Measurements from ENCODE around the gene PIAS2. TPM values are rescaled to one million over a fixed set of nuclear protein-coding genes. Genes with fewer than 3 reads are reported as not detected.
"Not testable (repeated sequence)": the region's sequence is repeated elsewhere in the genome, so short reads cannot be mapped to it uniquely, and the experiment has no call there.

PIAS2 gene
- total RNA-seq, 1 donor from 2014 or later, result 13.7 TPM

GRCh38 chr18:46833899-46834298 is 83.4 kb downstream of the PIAS2 start:
- ATAC-seq, result no peak

GRCh38 chr18:46832849-46833248 is 84.5 kb downstream of the PIAS2 start:
- DNase-seq (ENCODE audit: low spot score) (no peak), ATAC-seq (peak; percentile 57)

More at GRCh38 chr18:46833899-46834298, 83.4 kb downstream of the PIAS2 start:
- DNase-seq (ENCODE audit: low spot score), result no peak

GRCh38 chr18:46832422-46832821 is 84.9 kb downstream of the PIAS2 start:
- DNase-seq (ENCODE audit: low spot score); ATAC-seq: not testable (repeated sequence)

GRCh38 chr18:46831434-46831833 is 85.9 kb downstream of the PIAS2 start:
- DNase-seq (ENCODE audit: low spot score) (no peak), ATAC-seq (peak; percentile 63)

- DNase-seq (ENCODE audit: low spot score) (no peak), ATAC-seq (no peak)
Observed at GRCh38 chr18:46830633-46831032, 86.7 kb downstream of the PIAS2 start.

GRCh38 chr18:46829947-46830346 is 87.4 kb downstream of the PIAS2 start:
- ATAC-seq, result no peak

GRCh38 chr18:46829531-46829930 is 87.8 kb downstream of the PIAS2 start:
- ATAC-seq (no peak), DNase-seq (ENCODE audit: low spot score) (no peak)

More at GRCh38 chr18:46829947-46830346, 87.4 kb downstream of the PIAS2 start:
- DNase-seq (ENCODE audit: low spot score), result no peak

- no peak for DNase-seq (ENCODE audit: low spot score)
- no peak for ATAC-seq
Observed at GRCh38 chr18:46821856-46822711, 95.2 kb downstream of the PIAS2 start.

GRCh38 chr18:46820863-46821262 is 96.4 kb downstream of the PIAS2 start:
- ATAC-seq (no peak), DNase-seq (ENCODE audit: low spot score) (no peak)

- ATAC-seq (no peak), DNase-seq (ENCODE audit: low spot score) (no peak)
Observed at GRCh38 chr18:46815661-46816060, 101.6 kb downstream of the PIAS2 start.

GRCh38 chr18:46814399-46814798 is 102.9 kb downstream of the PIAS2 start:
- ATAC-seq, result no peak
- DNase-seq (ENCODE audit: low spot score), result no peak

- ATAC-seq (no peak), DNase-seq (ENCODE audit: low spot score) (no peak)
Observed at GRCh38 chr18:46812311-46812710, 105.0 kb downstream of the PIAS2 start.

- DNase-seq (ENCODE audit: low spot score), result no peak
- no peak for ATAC-seq
Observed at GRCh38 chr18:46810481-46811000, 106.8 kb downstream of the PIAS2 start.

- ATAC-seq, result no peak
- DNase-seq (ENCODE audit: low spot score), result no peak
Observed at GRCh38 chr18:46809145-46809544, 108.2 kb downstream of the PIAS2 start.

- DNase-seq (ENCODE audit: low spot score); ATAC-seq: not testable (repeated sequence)
Observed at GRCh38 chr18:46795945-46796344, 121.4 kb downstream of the PIAS2 start.

- ATAC-seq (no peak), DNase-seq (ENCODE audit: low spot score) (no peak)
Observed at GRCh38 chr18:46794607-46795006, 122.7 kb downstream of the PIAS2 start.

- DNase-seq (ENCODE audit: low spot score) (no peak), ATAC-seq (peak; percentile 32)
Observed at GRCh38 chr18:46793565-46793964, 123.7 kb downstream of the PIAS2 start.

GRCh38 chr18:46789088-46789487 is 128.2 kb downstream of the PIAS2 start:
- ATAC-seq (no peak), DNase-seq (ENCODE audit: low spot score) (no peak)

GRCh38 chr18:46787674-46788073 is 129.6 kb downstream of the PIAS2 start:
- DNase-seq (ENCODE audit: low spot score) (no peak), ATAC-seq (no peak)

GRCh38 chr18:46772357-46772756 is 144.9 kb downstream of the PIAS2 start:
- ATAC-seq, result no peak
- no peak for DNase-seq (ENCODE audit: low spot score)

GRCh38 chr18:46771141-46771540 is 146.2 kb downstream of the PIAS2 start:
- ATAC-seq (no peak), DNase-seq (ENCODE audit: low spot score) (no peak)

GRCh38 chr18:46770708-46771107 is 146.6 kb downstream of the PIAS2 start:
- DNase-seq (ENCODE audit: low spot score), result no peak
- no peak for ATAC-seq

Data from left lobe of liver (tissue), 2 donors.